Measurements from ENCODE around the gene TGIF1.

- no peak for TF ChIP-seq POLR2AphosphoS5 (IDR thresholded peaks at IDR 0.05; ENCODE audit: borderline replicate concordance, low read depth, low read length)
- no peak for TF ChIP-seq EZH2 (IDR thresholded peaks at IDR 0.05)
- TF ChIP-seq FOXP2 (optimal IDR thresholded peaks at IDR 0.05; ENCODE audit: control extremely low read depth, extremely low read length, insufficient read depth), result no peak
Observed at GRCh38 chr18:3502650-3503049, 52.7 kb downstream of the TGIF1 start.
